ENCODE data around the gene FAM13A. TPM values are rescaled to one million over a fixed set of nuclear protein-coding genes. Genes with fewer than 3 reads are reported as not detected.

FAM13A gene
- total RNA-seq, 1 donor from 2014 or later = 51.2 TPM

- no peak for DNase-seq
- Mint-ChIP-seq H3K36me3 (ENCODE audit: unreplicated experiment) (no peaks in the 10 kb centered on the region), H3K9me3 (ENCODE audit: unreplicated experiment) (no peaks in the 10 kb centered on the region), H3K27ac (ENCODE audit: unreplicated experiment) (no peak overlapping the region), H3K4me1 (ENCODE audit: low read depth, unreplicated experiment) (peaks cover 12% of the 10 kb centered on the region), H3K4me3 (ENCODE audit: unreplicated experiment) (no peak overlapping the region), H3K27me3 (ENCODE audit: unreplicated experiment) (no peaks in the 10 kb centered on the region)
- TF ChIP-seq, protein P1, sequence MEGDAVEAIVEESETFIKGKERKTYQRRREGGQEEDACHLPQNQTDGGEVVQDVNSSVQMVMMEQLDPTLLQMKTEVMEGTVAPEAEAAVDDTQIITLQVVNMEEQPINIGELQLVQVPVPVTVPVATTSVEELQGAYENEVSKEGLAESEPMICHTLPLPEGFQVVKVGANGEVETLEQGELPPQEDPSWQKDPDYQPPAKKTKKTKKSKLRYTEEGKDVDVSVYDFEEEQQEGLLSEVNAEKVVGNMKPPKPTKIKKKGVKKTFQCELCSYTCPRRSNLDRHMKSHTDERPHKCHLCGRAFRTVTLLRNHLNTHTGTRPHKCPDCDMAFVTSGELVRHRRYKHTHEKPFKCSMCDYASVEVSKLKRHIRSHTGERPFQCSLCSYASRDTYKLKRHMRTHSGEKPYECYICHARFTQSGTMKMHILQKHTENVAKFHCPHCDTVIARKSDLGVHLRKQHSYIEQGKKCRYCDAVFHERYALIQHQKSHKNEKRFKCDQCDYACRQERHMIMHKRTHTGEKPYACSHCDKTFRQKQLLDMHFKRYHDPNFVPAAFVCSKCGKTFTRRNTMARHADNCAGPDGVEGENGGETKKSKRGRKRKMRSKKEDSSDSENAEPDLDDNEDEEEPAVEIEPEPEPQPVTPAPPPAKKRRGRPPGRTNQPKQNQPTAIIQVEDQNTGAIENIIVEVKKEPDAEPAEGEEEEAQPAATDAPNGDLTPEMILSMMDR (IDR thresholded peaks at IDR 0.05; ENCODE audit: partially characterized antibody, unreplicated experiment) = no peak
Measured at GRCh38 chr4:88812420-88812819, 244.6 kb downstream of the FAM13A start.

DNA sequence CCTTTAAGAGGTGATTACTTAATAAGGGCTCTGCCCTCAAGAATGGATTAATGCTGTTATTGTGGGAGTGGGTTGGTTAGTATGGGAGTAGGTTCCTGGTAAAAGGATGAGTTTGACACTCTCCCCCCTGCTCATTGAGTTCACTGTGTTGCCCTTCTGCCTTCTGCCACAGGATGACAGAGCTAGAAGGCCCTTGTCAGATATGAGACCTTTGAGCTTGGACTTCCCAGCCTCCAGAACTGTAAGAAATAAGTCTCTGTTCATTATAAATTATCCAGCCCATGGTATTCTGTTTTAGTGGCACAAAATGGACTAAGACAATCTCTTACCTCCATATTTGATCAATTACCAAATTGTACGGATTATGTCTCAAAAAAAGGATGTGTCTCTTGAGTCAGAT, 245.1 kb downstream of the FAM13A start:
- H3K9me3 Mint-ChIP-seq (ENCODE audit: unreplicated experiment) = no peaks in the 10 kb centered on the region
- TF ChIP-seq, protein P1 (IDR thresholded peaks at IDR 0.05; ENCODE audit: partially characterized antibody, unreplicated experiment) = no peak
- no peaks in the 10 kb centered on the region for H3K36me3 Mint-ChIP-seq (ENCODE audit: unreplicated experiment)
- no peak overlapping the region for H3K27ac Mint-ChIP-seq (ENCODE audit: unreplicated experiment)
- H3K4me3 Mint-ChIP-seq (ENCODE audit: unreplicated experiment) = no peak overlapping the region
- DNase-seq = no peak
- no peaks in the 10 kb centered on the region for H3K27me3 Mint-ChIP-seq (ENCODE audit: unreplicated experiment)
- H3K4me1 Mint-ChIP-seq (ENCODE audit: low read depth, unreplicated experiment) = peaks cover 12% of the 10 kb centered on the region

GRCh38 chr4:88810325-88810724, 246.7 kb downstream of the FAM13A start:
- Mint-ChIP-seq H3K27me3 (ENCODE audit: unreplicated experiment) (no peaks in the 10 kb centered on the region), H3K36me3 (ENCODE audit: unreplicated experiment) (no peaks in the 10 kb centered on the region), H3K4me1 (ENCODE audit: low read depth, unreplicated experiment) (peaks cover 7% of the 10 kb centered on the region), H3K4me3 (ENCODE audit: unreplicated experiment) (no peak overlapping the region), H3K9me3 (ENCODE audit: unreplicated experiment) (no peaks in the 10 kb centered on the region), H3K27ac (ENCODE audit: unreplicated experiment) (no peak overlapping the region)
- TF ChIP-seq, protein P1 (IDR thresholded peaks at IDR 0.05; ENCODE audit: partially characterized antibody, unreplicated experiment) = no peak
- DNase-seq = no peak

GRCh38 chr4:88809576-88810219, 247.3 kb downstream of the FAM13A start:
- Mint-ChIP-seq H3K27me3 (ENCODE audit: unreplicated experiment) (no peaks in the 10 kb centered on the region), H3K4me3 (ENCODE audit: unreplicated experiment) (no peak overlapping the region), H3K9me3 (ENCODE audit: unreplicated experiment) (no peaks in the 10 kb centered on the region), H3K36me3 (ENCODE audit: unreplicated experiment) (no peaks in the 10 kb centered on the region), H3K27ac (ENCODE audit: unreplicated experiment) (no peak overlapping the region), H3K4me1 (ENCODE audit: low read depth, unreplicated experiment) (peaks cover 4% of the 10 kb centered on the region)
- DNase-seq = no peak
- TF ChIP-seq, protein P1 (IDR thresholded peaks at IDR 0.05; ENCODE audit: partially characterized antibody, unreplicated experiment) = no peak

- TF ChIP-seq, protein P1 (IDR thresholded peaks at IDR 0.05; ENCODE audit: partially characterized antibody, unreplicated experiment) = no peak
- H3K36me3 Mint-ChIP-seq (ENCODE audit: unreplicated experiment) = no peaks in the 10 kb centered on the region
- H3K4me1 Mint-ChIP-seq (ENCODE audit: low read depth, unreplicated experiment) = peaks cover 1% of the 10 kb centered on the region
- no peak overlapping the region for H3K27ac Mint-ChIP-seq (ENCODE audit: unreplicated experiment)
- H3K27me3 Mint-ChIP-seq (ENCODE audit: unreplicated experiment) = no peaks in the 10 kb centered on the region
- no peak for DNase-seq
- H3K4me3 Mint-ChIP-seq (ENCODE audit: unreplicated experiment) = no peak overlapping the region
- H3K9me3 Mint-ChIP-seq (ENCODE audit: unreplicated experiment) = no peaks in the 10 kb centered on the region
Measured at GRCh38 chr4:88809101-88809500, 247.9 kb downstream of the FAM13A start.
